HG03342 (cell line): Measurements from ENCODE around the gene ATCAY.

ENCODE experiments used
- ATAC-seq: cut with Tn5 transposase; IDR thresholded peaks from one replicate; pipeline ENCODE4 v1.9.1; 2021; ENCODE audit warnings: mild to moderate bottlenecking, moderate library complexity; ENCODE audit not compliant: unreplicated experiment

Gene ATCAY, protein sequence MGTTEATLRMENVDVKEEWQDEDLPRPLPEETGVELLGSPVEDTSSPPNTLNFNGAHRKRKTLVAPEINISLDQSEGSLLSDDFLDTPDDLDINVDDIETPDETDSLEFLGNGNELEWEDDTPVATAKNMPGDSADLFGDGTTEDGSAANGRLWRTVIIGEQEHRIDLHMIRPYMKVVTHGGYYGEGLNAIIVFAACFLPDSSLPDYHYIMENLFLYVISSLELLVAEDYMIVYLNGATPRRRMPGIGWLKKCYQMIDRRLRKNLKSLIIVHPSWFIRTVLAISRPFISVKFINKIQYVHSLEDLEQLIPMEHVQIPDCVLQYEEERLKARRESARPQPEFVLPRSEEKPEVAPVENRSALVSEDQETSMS

DNA sequence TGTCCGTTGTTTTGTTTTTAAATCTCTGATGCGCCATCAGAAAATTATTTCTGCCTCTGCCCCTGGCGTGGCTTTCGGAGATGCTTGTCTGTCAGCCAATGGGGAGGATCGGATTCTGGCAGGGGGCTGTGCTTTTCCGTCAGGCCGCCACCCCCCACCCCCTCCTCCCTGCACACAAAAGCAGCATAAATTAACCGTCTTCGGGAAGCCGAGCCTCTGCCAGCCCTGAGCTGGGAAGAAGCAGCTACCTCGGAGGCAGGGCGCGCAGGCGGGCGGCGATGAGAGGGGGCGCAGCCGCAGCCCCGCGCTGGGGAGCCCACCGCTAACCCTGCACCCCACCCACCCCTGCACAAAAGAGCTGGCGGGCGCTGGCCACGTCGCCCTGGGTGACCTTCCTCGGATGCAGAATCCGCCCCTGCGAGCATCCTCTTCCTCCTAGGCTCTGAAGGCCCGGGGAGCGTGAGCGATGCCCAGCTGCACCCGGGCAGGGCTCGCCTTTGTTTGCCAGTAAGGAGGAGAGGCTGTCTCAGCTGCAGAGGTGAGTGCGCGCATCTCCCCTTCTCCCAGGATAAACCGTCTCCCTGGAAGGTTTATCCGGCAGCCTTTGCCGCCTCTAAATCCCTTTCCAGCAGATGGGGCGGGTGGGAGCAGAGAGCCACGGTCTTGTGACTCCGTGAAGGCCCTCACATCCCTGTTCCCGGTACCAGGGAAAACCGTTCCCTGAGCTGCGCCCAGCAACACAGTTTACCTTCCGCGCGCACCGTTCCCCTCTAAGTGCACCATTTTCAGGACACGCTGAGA is at the start of gene ATCAY:
Gene ATCAY, plus strand, starts transcription at position 215 of the 801 bp plus-strand sequence. CDS start 5,083 bp downstream, outside the sequence.
- ATAC-seq: no peak

DNA sequence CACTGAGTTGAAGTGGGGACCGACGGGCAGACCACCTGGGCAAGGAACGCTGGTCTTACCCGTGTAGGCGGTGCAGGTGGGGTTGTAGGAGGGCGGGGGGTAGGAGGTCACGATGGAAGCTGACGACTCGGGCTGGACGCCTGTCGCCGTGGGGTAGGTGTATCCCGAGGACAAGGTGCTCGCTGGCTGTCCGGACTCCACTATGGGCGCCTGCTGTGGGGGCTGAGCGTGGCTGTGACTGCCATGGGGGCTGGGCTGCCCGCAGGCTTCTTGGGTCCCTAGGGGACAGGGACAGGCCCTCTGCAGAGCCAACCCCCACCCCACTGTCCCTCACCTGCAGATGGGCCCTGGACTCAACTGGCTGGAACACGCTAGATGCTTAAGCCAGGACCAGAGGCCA is 48.9 kb upstream of the ATCAY start:
- ATAC-seq: no peak

DNA sequence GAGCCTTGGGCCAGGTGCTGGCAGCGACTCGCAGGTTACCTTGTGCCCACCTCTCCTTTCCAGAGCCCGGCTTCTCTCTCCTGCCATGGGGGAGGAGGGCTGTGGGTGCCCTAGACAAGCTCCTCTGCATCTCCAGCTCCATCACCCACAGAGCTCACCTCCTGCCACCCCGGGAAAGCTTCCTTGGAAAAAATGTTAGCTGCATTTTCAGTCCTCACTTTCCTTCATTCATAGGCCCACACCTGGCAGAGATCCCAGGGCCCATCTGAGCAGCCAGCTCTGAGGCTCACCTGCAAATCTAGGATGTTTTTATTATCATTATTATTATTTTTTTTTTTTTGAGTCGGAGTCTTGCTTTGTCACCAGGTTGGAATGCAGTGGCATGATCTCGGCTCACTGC is 48.5 kb upstream of the ATCAY start:
- ATAC-seq: no peak

DNA sequence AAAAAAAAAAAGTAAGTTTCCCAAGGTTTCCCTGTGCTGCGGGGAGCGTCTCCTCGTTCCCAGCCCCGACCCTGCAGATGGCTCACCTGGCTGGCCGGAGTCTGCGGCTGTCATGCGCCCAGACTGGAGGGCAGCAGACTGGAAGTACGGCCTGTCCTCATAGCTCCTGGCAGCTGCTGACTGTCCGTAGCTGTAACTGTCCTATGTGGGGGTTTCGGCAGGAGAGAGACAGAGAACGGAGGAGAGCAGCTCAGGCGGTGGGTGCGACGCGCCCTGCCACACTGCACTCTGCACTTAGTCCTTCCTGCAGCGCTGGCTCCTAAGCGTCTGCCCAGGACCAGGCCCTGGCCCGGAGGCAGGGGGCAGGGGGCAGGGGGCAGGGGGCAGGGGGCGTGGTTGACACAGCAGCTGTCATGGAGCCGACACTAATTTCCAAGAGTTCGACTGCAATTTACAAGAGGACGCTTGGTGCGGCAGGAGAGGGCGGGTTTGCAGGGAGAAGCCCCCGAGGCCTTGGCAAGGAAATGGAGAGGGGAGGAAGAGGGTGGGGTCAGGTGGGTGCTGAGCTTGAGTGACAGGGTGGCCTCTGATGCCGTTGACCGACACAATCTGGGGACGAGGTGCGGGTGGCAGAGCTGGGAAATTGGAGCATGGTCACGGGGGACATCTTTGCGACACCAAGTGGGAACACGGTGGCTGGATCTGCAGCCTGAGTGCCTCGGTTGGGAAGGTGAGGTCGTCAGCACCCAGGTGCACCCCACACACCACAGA is 46.7 kb upstream of the ATCAY start:
- no peak for ATAC-seq

DNA sequence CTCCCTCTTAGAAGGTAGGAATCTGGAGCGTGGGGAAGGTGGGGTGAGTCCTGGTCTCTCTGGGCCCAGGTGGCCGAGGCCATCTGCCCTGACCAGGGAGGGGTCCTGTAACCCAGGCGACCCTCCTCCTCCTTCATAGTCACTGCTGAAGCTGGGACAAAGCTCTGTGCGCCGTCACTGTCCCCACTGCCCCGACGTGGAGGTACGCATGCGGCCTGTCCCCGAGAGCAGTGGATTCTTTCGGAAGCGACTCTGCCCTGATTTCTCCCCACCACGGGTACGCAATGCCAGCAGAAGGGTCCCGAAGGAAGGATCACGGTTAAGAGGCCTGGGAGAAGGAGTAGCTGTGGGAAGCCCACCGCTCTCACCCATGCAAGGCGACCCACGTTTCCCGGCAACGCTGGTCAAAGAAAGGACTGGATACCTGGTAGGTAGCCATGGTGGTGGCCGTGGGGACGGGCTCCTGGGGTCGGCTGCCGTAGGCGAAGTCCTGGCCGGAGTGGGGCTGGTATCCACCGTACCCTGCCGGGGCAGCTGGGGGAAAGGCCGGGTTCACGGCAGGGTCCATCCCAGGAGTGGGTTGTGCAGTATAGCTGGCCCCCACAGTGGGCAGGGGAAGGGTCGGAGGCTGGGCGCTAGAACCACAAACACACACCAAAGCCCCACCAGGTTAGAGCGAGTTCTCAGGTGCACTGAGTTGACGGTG is 46.0 kb upstream of the ATCAY start:
- ATAC-seq: no peak

DNA sequence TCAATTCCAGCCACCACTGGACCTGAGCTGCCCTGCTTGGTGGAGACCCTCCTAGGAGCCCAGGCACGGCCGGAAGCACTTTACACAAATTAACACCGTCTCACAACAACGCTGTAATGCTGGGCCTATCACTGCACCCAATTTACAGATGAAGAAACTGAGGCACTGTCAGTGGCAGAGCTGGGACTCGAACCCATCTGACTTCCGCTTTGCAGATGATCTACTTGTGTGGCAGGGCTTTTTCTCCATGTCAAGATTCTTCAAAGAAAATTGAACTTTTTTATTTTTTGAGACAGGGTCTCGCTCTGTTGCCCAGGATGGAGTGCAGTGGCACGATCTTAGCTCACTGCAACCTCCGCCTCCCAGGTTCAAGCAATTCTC is 45.4 kb upstream of the ATCAY start:
- no peak for ATAC-seq

DNA sequence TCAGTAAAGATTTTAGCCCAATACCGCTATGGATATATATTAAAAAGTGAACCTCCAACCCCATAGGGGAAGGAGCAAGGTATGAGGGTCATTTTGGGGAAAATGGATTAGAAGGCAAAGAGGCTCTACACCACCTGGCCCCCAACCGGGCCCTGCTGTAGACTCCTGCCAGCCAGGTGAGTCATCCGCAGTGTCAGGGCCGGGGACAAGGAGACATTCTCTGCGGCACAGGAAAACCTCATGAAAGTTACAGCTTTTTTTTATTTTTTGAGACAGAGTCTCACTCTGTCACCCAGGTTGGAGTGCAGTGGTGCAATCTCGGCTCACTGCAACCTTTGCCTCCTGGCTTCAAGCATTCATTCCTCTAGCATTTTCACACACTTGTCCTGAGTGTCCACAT is 43.6 kb upstream of the ATCAY start:
- ATAC-seq: no peak

DNA sequence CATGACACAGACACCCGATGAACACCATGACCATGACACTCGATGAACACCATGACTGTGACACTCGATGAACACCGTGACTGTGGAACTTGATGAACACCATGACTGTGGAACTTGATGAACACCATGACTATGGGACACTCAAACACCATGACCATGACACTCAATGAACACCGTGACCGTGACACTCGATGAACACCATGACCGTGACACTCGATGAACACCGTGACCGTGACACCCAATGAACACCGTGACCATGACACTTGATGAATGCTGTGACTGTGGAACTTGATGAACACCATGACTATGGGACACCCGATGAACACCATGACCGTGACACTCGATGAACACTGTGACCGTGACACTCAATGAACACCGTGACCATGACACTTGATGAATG is 43.2 kb upstream of the ATCAY start:
- no peak for ATAC-seq

DNA sequence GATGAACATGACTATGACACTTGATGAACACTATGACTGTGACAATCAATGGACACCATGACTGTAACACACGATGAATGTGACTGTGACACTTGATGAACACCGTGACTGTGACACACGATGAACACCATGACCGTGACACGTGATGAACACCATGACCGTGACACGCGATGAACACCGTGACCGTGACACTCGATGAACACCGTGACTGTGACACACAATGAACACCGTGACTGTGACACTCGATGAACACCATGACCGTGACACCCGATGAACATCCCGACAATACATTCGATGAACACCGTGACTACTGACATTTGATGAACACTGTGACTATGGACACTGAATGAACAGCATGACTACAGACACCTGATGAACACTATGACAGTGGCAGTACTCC is 42.6 kb upstream of the ATCAY start:
- no peak for ATAC-seq

DNA sequence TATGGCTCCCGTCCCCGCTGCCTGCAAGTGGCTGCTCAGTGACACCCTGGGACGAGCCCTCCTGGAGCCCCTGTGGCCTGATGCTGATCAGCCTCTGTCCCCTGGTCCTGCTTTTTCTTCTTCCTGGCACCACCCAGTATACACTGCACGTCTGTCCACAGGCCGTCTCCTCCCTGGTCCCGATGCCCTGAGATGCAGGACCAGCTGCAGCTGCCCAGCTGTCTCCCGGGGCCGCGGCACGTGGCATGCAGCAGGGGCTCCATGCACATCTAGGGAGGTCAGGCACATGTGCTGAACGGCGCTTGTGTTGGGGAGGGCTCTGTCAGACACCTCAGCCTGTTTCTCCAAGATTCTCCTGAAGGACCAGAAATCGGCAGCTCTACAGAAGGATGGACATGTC is 41.8 kb upstream of the ATCAY start:
- no peak for ATAC-seq

DNA sequence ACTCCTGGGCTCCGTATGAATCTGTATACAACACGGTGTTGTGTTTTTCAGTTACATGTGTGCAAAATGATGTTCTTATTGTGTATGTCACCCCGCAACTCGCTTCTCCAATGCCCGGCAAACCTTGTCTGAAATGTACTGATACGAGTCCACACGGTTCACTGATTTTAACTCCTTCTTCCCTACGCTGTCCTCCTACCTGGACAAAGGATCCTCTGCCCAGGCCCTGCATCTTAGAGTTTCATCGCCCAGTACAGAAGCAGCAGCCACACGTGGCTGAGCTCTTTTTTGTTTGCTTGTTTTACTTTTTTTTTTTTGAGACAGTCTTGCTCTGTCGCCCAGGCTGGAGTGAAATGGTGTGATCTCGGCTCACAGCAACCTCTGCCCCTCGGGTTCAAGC is 40.5 kb upstream of the ATCAY start:
- ATAC-seq: no peak

DNA sequence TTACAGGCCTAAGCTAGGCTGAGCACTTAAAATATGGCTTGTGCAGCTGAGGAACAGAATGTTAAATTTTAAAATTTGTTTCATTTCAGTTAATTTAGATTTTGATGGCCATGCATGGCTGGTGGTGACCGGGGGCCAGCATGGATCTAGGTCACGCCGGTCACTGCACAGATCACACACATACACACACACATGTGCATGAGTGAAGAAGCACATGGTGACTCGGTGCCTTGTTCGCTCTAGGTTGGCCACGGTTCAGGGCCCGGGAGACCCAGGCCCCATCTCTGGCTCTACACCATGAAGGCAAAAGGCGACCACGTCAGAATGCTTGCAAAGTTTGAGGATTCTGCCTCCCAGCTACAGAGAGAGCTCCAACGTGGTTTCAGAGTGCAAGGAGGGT is 39.7 kb upstream of the ATCAY start:
- ATAC-seq: no peak

DNA sequence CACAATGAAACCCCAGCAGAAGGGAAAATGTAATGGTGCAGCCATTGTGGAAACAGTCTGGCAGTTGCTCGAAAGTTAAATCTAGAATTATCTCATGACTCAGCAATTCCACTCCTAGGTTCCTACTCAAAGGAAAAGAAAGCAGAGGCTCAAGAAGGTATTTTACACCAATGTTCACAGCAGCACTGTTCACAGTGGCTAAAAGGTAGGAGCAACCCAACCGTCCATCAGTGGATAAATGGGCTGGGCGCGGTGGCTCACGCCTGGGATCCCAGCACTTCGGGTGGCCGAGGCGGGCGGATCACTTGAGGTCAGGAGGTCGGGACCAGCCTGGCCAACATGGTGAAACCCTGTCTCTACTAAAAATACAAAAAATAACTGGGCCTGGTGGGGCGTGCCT is 37.5 kb upstream of the ATCAY start:
- no peak for ATAC-seq

DNA sequence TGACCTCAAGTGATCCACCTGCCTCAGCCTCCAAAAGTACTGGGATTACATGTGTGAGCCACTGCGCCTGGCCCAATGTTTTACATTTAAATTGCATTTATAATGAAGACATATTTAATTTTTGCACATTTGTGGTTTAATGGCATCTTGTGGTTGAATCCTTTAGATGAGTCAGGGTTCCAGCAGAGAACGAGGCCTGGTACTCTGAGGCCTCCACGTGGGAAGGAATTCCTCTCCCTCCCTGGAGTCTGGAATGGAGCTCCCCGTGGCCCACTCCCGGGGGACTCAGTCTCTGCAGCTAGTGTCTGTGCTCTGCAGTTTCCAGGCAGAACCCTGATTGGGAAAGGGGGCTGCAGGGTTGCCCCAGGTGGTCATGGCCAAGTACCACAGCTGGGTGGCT is 35.9 kb upstream of the ATCAY start:
- ATAC-seq: no peak

DNA sequence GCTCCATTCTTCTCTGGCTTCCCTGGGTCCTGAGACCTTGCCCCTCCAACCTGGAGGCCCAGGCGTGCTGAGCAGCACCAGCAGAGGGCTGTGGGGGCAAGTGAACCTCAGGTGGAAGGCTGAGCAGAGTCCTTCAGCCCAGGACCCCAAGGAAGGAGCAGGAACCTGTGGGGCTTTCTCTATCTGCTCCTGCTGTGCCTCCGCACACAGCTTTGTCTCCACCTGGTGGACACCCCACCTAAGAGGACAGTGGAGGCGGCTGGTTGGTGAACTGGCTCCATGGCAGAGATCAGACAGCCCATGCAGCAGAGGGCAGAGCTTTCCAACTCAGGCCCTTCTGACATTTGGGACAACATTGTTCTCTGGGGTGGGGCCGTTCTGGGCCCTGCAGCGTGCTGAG is 31.4 kb upstream of the ATCAY start:
- ATAC-seq: no peak

DNA sequence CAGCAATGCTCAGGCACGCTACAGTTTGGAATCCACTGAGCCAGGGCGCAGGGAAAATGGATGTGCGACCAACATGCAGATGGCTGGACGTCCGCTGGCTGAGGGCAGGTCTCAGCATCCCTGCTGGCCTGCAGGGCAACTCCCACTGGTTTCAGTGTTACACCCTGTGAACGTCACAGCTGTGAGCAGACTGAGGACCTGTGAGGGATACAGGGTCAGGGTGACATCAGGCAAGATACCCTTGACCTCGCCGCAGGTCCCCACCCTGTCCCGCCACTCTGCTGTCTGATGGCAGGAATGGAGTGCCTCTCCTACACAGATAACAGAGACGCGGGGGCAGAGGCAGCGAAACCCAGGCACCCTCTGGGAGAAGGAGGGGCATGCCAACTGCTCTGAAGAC is 30.7 kb upstream of the ATCAY start:
- ATAC-seq: no peak

DNA sequence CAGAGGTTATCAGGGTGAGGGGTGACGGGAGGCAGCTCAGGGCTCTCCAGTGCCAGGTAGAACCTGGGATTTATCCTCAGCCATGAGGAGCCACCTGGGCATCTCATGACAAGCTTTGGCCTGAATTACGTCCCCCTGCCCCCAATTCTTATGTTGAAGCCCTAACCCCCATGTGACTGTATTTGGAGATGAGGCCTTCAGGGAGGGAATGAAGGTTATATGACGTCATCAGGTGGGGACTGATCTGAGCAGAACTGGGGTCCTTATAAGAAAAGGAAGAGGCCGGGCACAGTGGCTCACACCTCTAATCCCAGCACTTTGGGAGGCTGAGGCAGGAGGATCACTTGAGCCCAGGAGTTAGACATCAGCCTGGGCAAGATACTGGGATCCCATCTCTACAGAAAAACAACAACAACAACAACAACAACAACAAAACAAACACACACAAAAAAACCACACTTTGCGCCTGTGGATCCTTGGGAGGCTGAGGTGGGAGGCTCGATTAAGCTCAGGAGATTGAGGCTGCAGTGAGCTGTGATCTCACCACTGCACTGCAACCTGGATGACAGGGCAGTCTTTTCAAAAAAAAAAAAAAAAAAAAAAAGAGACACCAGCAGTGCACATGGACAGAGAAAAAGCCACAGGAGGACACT is 30.0 kb upstream of the ATCAY start:
- ATAC-seq: no peak

DNA sequence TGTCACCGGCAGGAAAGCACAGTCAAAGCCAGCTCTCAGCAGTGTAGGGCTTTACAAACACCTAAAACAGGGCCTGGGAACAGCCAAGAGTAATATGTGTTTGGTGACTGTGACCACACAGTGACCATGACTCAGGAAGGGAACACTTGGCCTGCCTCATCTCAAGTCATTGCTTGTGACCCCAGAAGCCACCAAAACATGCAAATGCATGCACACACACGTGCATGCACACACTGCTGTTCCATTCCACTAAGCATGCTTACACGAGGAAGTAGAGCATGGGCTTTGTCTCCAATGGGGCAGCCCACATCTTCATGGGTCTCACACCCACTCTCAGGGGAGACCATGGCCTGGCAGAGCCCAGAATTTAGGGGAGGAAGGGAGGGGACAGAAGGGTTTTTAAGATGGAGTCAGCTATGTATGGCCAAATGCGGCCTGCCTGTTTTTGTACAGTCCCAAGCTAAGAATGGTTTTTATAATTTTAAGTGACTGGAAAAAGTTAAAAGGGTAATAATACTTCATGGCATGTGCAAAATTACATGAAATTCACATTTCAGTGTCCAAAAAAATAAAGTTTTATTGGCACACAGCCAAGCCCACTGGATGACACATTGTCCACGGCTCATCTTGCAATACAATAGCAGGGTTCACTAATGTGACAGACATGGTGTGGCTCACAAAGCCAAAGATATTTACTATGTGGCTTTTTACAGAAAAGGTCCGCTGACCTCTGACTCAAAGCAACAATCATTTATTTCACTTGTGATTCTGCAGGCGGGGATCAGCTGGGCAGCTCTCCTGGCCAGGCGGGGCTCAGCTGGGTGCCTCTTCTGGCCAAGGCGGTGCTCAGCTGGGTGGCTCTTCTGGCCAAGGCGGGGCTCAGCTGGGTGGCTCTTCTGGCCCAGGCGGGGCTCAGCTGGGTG is 29.0 kb upstream of the ATCAY start:
- no peak for ATAC-seq

DNA sequence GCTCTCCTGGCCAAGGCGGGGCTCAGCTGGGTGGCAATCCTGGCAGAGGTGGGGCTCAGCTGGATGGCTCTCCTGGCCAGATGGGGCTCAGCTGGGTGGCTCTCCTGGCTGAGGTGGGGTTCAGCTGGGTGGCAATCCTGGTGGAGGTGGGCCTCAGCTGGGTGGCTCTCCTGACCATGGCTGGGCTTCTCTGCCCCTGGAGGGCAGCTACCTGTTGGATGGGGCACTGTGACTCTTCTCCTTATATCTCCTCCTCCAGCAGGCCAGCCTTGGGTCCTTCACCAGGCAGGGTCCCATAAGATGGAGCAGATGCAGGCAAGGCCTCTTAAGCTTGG is 28.3 kb upstream of the ATCAY start:
- no peak for ATAC-seq
